SK-N-SH (cell line): ENCODE data around the gene ZNF148. TPM values are rescaled to one million over a fixed set of nuclear protein-coding genes. Genes with fewer than 3 reads are reported as not detected.
A peak's percentile ranks its signal among the peaks of the same experiment; 100 is the strongest.

ENCODE experiments used
- CTCF ChIA-PET: fragments of 300-600, 350-600 bp; formaldehyde crosslinking; extraction: SDS; loops from one replicate; lab custom pipeline; 2021; lab: Yijun Ruan, JAX
- POLR2A ChIA-PET: fragments of 350-600 bp; sonication (Branson Sonifier 250); formaldehyde crosslinking; extraction: SDS; loops from one replicate; lab custom pipeline; 2020; ENCODE audit warnings: antibody characterized with exemption, inconsistent platforms; lab: Yijun Ruan, JAX
- DNase-seq: peaks from one replicate; pipeline ENCODE4 v3.0.0; 2012
- H2AFZ ChIP-seq: fragments of 200-600 bp; sonication (generic); 2 replicates; pipeline ENCODE4 v1.8.1; 2016; ENCODE audit warnings: antibody characterized with exemption, mild to moderate bottlenecking, low read depth
- H3F3A ChIP-seq: fragments of 200-600 bp; sonication (generic); replicated peaks from 2 replicates; pipeline ENCODE3; 2016; ENCODE audit warnings: antibody characterized with exemption, mild to moderate bottlenecking; ENCODE audit not compliant: insufficient read depth
- H3K27ac ChIP-seq, 2 experiments: fragments of 200-500 bp in 1 of 2; fragments of 200-600 bp in 1 of 2; sonication (Bioruptor generic) in 1 of 2; sonication (generic), shearing (Covaris generic) in 1 of 2; 2 replicates each; pipeline versions ENCODE4 v1.5.1 to v1.6.1; 2014 to 2016; ENCODE audit warnings: low read depth in 2 of 2, inconsistent platforms in 1 of 2, low read length in 1 of 2, mild to moderate bottlenecking in 1 of 2, mixed read lengths in 1 of 2
- H3K27me3 ChIP-seq: fragments of 200-600 bp; sonication (generic), shearing (Covaris generic); 2 replicates; pipeline ENCODE4 v1.6.1; 2016; ENCODE audit warnings: mixed run types; ENCODE audit not compliant: insufficient read depth
- H3K36me3 ChIP-seq, 2 experiments: fragments of 200-500 bp in 1 of 2; fragments of 200-600 bp in 1 of 2; sonication (Bioruptor generic) in 1 of 2; sonication (generic) in 1 of 2; replicated peaks in 1 of 2; 2 replicates each; pipeline versions ENCODE3 to v1.5.1; 2014 to 2016; ENCODE audit warnings: low read length in 1 of 2, mild to moderate bottlenecking in 1 of 2; ENCODE audit not compliant: insufficient read depth in 2 of 2, control insufficient read depth in 1 of 2
- H3K4me1 ChIP-seq, 2 experiments: fragments of 200-500 bp in 1 of 2; fragments of 200-600 bp in 1 of 2; sonication (Bioruptor generic) in 1 of 2; sonication (generic), shearing (Covaris generic) in 1 of 2; 2 replicates each; pipeline versions ENCODE4 v1.5.1 to v1.6.1; 2014 to 2016; ENCODE audit warnings: low read depth in 1 of 2, low read length in 1 of 2, mixed run types in 1 of 2; ENCODE audit not compliant: insufficient read depth in 2 of 2, control insufficient read depth in 1 of 2
- H3K4me2 ChIP-seq: fragments of 200-600 bp; sonication (generic), shearing (Covaris generic); 2 replicates; pipeline ENCODE4 v1.6.1; 2017; ENCODE audit warnings: mixed run types
- H3K4me3 ChIP-seq, 2 experiments: fragments of 200-500 bp in 1 of 2; fragments of 200-600 bp in 1 of 2; sonication (Bioruptor generic) in 1 of 2; sonication (generic), shearing (Covaris generic) in 1 of 2; 2 replicates each; pipeline versions ENCODE4 v1.5.1 to v1.8.1; 2014 to 2016; ENCODE audit warnings: low read depth in 2 of 2, inconsistent platforms in 1 of 2, low read length in 1 of 2, mild to moderate bottlenecking in 1 of 2, mixed read lengths in 1 of 2, moderate library complexity in 1 of 2
- H3K79me2 ChIP-seq: fragments of 200-600 bp; sonication (generic); 2 replicates; pipeline ENCODE4 v1.8.1; 2017; ENCODE audit warnings: mild to moderate bottlenecking; ENCODE audit not compliant: insufficient read depth
- H3K9ac ChIP-seq: fragments of 200-600 bp; sonication (generic); 2 replicates; pipeline ENCODE4 v1.6.1; 2017; ENCODE audit warnings: mixed run types
- H3K9me2 ChIP-seq: fragments of 200-600 bp; sonication (generic); 2 replicates; pipeline ENCODE4 v1.6.1; 2017; ENCODE audit warnings: mixed run types
- H3K9me3 ChIP-seq: fragments of 200-600 bp; sonication (generic); 2 replicates; pipeline ENCODE4 v1.6.1; 2017; ENCODE audit warnings: mixed run types, mild to moderate bottlenecking, moderate library complexity
- H4K20me1 ChIP-seq: fragments of 200-600 bp; sonication (generic); 2 replicates; pipeline ENCODE4 v1.6.1; 2017; ENCODE audit warnings: mild to moderate bottlenecking, mixed run types; ENCODE audit not compliant: insufficient read depth
- EP300 ChIP-seq, 2 experiments: IDR thresholded peaks; 2 replicates each; pipeline versions ENCODE4 v1.4.0 to v1.6.1; 2012; ENCODE audit warnings: borderline replicate concordance in 1 of 2, low read depth in 1 of 2, low read length in 1 of 2
- FOSL2 ChIP-seq: IDR thresholded peaks from 2 replicates; pipeline ENCODE4 v1.4.0; 2012; ENCODE audit warnings: low read depth, mild to moderate bottlenecking, moderate library complexity, borderline replicate concordance
- FOXJ3 ChIP-seq: sonication (generic); formaldehyde crosslinking; IDR thresholded peaks from 2 replicates; pipeline ENCODE4 v1.5.1; 2020; ENCODE audit warnings: mild to moderate bottlenecking, missing genetic modification reagents
- FOXM1 ChIP-seq: IDR thresholded peaks from 2 replicates; pipeline ENCODE4 v1.4.0; 2012; ENCODE audit warnings: low read depth, mild to moderate bottlenecking
- JUND ChIP-seq: IDR thresholded peaks from 2 replicates; pipeline ENCODE4 v1.4.0; 2012
- MEF2A ChIP-seq: IDR thresholded peaks from 2 replicates; pipeline ENCODE4 v1.4.0; 2012; ENCODE audit warnings: low read depth, borderline replicate concordance
- MXI1 ChIP-seq: IDR thresholded peaks from 2 replicates; pipeline ENCODE4 v1.6.1; 2012; ENCODE audit warnings: mild to moderate bottlenecking, low read depth, low read length, improper control_type of control experiment
- NFIC ChIP-seq: IDR thresholded peaks from 2 replicates; pipeline ENCODE4 v1.4.0; 2012; ENCODE audit warnings: borderline replicate concordance
- NRF1 ChIP-seq: IDR thresholded peaks from 2 replicates; pipeline ENCODE4 v1.6.1; 2012; ENCODE audit warnings: low read depth, mild to moderate bottlenecking, low read length
- SIN3A ChIP-seq: IDR thresholded peaks from 2 replicates; pipeline ENCODE4 v1.6.1; 2012; ENCODE audit warnings: low read depth, mild to moderate bottlenecking, low read length, moderate library complexity, borderline replicate concordance
- WGBS: methylation state at CpG from one replicate; pipeline ENCODE4 v1.1.6; 2017; ENCODE audit warnings: low lambda C conversion rate; 5-methylcytosine and 5-hydroxymethylcytosine counted together
- polyA plus RNA-seq, 3 experiments: library from polyadenylated mRNA; depleted of rRNA; stranded (reverse); fragments of >200 nt; gene quantifications; 2 replicates each; pipeline ENCODE4 v1.2.3, GENCODE V29; 2012
- TF ChIP-seq, protein P1 (sequence below): fragments of 150-350 bp; IDR thresholded peaks from 2 replicates; pipeline ENCODE4 v1.6.1; 2016; ENCODE audit warnings: mild to moderate bottlenecking, low read depth, low read length

ZNF148 gene
- polyA plus RNA-seq, 1 of the 3 experiments (the other 2 are of a cell fraction) = 5.1 TPM

GRCh38 chr3:125318167-125318865 is 56.8 kb downstream of the ZNF148 start:
- CTCF ChIA-PET = interaction anchor here (1.0 kb wide), 1 partner anchor 12 kb away, joined by 5 read pairs; no protein-coding TSS in a partner anchor
- Histone ChIP-seq H3K9me2 (no peaks in the 10 kb centered on the region), H3K27ac (peak overlapping the region in 1 of 2 experiments; percentile 39; a peak in 2 of 4 replicates), H3K4me1 (peaks cover 18 to 34% of the 10 kb centered on the region in 2 experiments; a peak in 3 of 4 replicates), H3K9me3 (no peaks in the 10 kb centered on the region; the same call in 1 of the 2 replicates), H3K4me2 (no peak overlapping the region), H3K79me2 (peaks cover 38% of the 10 kb centered on the region), H4K20me1 (no peaks in the 10 kb centered on the region), H3K36me3 (peaks cover 27 to 52% of the 10 kb centered on the region in 2 experiments), H3K27me3 (no peaks in the 10 kb centered on the region), H2AFZ (no peak overlapping the region), H3F3A (peaks cover 41% of the 10 kb centered on the region), H3K9ac (no peak overlapping the region), H3K4me3 (no peak overlapping the region)
- WGBS = 86% methylated on average over 4 of the region's 4 CpGs
- POLR2A ChIA-PET = no interaction called here
- no peak for DNase-seq
- no peak for TF ChIP-seq NFIC
- TF ChIP-seq NRF1 = no peak
- TF ChIP-seq, protein P1, sequence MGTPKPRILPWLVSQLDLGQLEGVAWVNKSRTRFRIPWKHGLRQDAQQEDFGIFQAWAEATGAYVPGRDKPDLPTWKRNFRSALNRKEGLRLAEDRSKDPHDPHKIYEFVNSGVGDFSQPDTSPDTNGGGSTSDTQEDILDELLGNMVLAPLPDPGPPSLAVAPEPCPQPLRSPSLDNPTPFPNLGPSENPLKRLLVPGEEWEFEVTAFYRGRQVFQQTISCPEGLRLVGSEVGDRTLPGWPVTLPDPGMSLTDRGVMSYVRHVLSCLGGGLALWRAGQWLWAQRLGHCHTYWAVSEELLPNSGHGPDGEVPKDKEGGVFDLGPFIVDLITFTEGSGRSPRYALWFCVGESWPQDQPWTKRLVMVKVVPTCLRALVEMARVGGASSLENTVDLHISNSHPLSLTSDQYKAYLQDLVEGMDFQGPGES = no peak
- no peak for TF ChIP-seq FOXM1
- TF ChIP-seq FOXJ3 (CRISPR knock-in tag) = no peak
- no peak for TF ChIP-seq SIN3A
- no peak for TF ChIP-seq MEF2A
- TF ChIP-seq EP300 (IDR thresholded peaks at IDR 0.05; ENCODE audit: borderline replicate concordance in 1 of 2, low read depth in 1 of 2, low read length in 1 of 2) = no peak

GRCh38 chr3:125317761-125318160 is 57.4 kb downstream of the ZNF148 start:
- peak; percentile 45; the same call in 1 of the 2 replicates for TF ChIP-seq FOSL2
- peak; percentile 26; the same call in 1 of the 2 replicates for TF ChIP-seq JUND
- no peak for TF ChIP-seq MXI1
- no peak overlapping the region for H3K4me3 ChIP-seq
- H3K4me2 ChIP-seq = no peak overlapping the region
- H3K9me3 ChIP-seq = no peaks in the 10 kb centered on the region; the same call in 1 of the 2 replicates
- H3F3A ChIP-seq = peaks cover 42% of the 10 kb centered on the region
- H3K27ac ChIP-seq = peak overlapping the region in 1 of 2 experiments; percentile 39; a peak in 2 of 4 replicates
- H4K20me1 ChIP-seq = no peaks in the 10 kb centered on the region
- peaks cover 13 to 30% of the 10 kb centered on the region in 2 experiments; a peak in 3 of 4 replicates for H3K4me1 ChIP-seq
- CTCF ChIA-PET = no interaction called here
- no peaks in the 10 kb centered on the region for H3K9me2 ChIP-seq
- peaks cover 35% of the 10 kb centered on the region for H3K79me2 ChIP-seq
- WGBS = 48% methylated on average over 1 of the region's 1 CpG
- DNase-seq = no peak
- H3K27me3 ChIP-seq = no peaks in the 10 kb centered on the region
- H3K36me3 ChIP-seq = peaks cover 27 to 52% of the 10 kb centered on the region in 2 experiments
- no peak overlapping the region for H2AFZ ChIP-seq
- POLR2A ChIA-PET = no interaction called here
- no peak overlapping the region for H3K9ac ChIP-seq
